Muscle layer of colon (tissue), 2 donors: ENCODE data around the gene DCLK1.
"Not testable (repeated sequence)": the region's sequence is repeated elsewhere in the genome, so short reads cannot be mapped to it uniquely, and the experiment has no call there.

Source experiments
- H3K27ac ChIP-seq: one replicate; pipeline ENCODE4 v1.7.0; 2013; ENCODE audit warnings: low read depth, mild to moderate bottlenecking, low read length, moderate library complexity
- H3K27me3 ChIP-seq, 2 donors: one replicate each; pipeline ENCODE4 v1.7.0; 2013; ENCODE audit warnings: low read length in 2 of 2, mild to moderate bottlenecking in 2 of 2; ENCODE audit not compliant: insufficient read depth in 2 of 2, control insufficient read depth in 1 of 2
- H3K36me3 ChIP-seq: one replicate; pipeline ENCODE4 v1.7.0; 2013; ENCODE audit warnings: mild to moderate bottlenecking, low read length; ENCODE audit not compliant: insufficient read depth
- H3K4me1 ChIP-seq: one replicate; pipeline ENCODE4 v1.7.0; 2013; ENCODE audit warnings: mild to moderate bottlenecking, low read length; ENCODE audit not compliant: insufficient read depth
- H3K4me3 ChIP-seq, 2 donors: one replicate each; pipeline ENCODE4 v1.7.0; 2013; ENCODE audit warnings: low read length in 2 of 2, low read depth in 1 of 2, mild to moderate bottlenecking in 1 of 2, moderate library complexity in 1 of 2
- H3K9ac ChIP-seq: one replicate; pipeline ENCODE4 v1.7.0; 2013; ENCODE audit warnings: low read length
- H3K9me3 ChIP-seq: one replicate; pipeline ENCODE4 v1.7.0; 2013; ENCODE audit warnings: mild to moderate bottlenecking, low read length
- donor health status: abdominal sarcoma.
- donor health status: Adenocarcinoma of cecum.

Gene DCLK1

GRCh38 chr13:36082806-36083205, 48.4 kb downstream of the DCLK1 start:
- Histone ChIP-seq H3K27me3 (no peaks in the 10 kb centered on the region), H3K9ac (no peak overlapping the region), H3K27ac (no peak overlapping the region), H3K4me3 (no peak overlapping the region), H3K9me3 (no peaks in the 10 kb centered on the region), H3K36me3 (no peaks in the 10 kb centered on the region), H3K4me1 (no peaks in the 10 kb centered on the region)

DNA sequence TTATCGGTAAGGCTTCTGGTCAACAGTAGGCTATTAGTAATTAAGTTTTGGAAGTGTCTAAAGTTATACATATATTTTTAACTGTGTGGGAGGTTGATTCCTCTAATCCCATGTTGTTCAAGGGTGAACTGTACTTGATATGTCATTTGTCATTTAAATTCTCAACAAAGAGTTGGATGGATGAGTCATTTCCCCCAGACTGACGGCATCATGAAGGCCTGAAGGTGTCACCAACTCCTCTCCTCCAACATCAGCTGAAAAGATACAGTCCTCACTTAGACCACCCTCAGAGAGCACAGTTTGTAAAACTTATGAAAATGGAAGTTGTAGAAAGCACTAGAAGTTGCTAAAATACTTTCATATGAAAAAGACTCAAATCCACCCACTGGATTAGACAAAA, 48.8 kb downstream of the DCLK1 start:
- Histone ChIP-seq H3K36me3 (no peaks in the 10 kb centered on the region), H3K9me3 (no peaks in the 10 kb centered on the region), H3K27me3 (no peaks in the 10 kb centered on the region), H3K4me3 (no peak overlapping the region), H3K4me1 (no peaks in the 10 kb centered on the region), H3K9ac (no peak overlapping the region), H3K27ac (no peak overlapping the region)

GRCh38 chr13:36076211-36076610, 55.0 kb downstream of the DCLK1 start:
- Histone ChIP-seq H3K4me1 (no peaks in the 10 kb centered on the region), H3K27me3 (no peaks in the 10 kb centered on the region), H3K4me3 (no peak overlapping the region), H3K9ac (no peak overlapping the region), H3K36me3 (no peaks in the 10 kb centered on the region), H3K9me3 (no peaks in the 10 kb centered on the region), H3K27ac (no peak overlapping the region)

- H3K9me3 ChIP-seq: no peaks in the 10 kb centered on the region
- H3K36me3 ChIP-seq: no peaks in the 10 kb centered on the region
- H3K27ac ChIP-seq: no peak overlapping the region
- H3K27me3 ChIP-seq: no peaks in the 10 kb centered on the region
- peaks cover 2% of the 10 kb centered on the region for H3K4me1 ChIP-seq
- H3K4me3 ChIP-seq: no peak overlapping the region
- H3K9ac ChIP-seq: no peak overlapping the region
Observed at GRCh38 chr13:36074659-36075058, 56.5 kb downstream of the DCLK1 start.

DNA sequence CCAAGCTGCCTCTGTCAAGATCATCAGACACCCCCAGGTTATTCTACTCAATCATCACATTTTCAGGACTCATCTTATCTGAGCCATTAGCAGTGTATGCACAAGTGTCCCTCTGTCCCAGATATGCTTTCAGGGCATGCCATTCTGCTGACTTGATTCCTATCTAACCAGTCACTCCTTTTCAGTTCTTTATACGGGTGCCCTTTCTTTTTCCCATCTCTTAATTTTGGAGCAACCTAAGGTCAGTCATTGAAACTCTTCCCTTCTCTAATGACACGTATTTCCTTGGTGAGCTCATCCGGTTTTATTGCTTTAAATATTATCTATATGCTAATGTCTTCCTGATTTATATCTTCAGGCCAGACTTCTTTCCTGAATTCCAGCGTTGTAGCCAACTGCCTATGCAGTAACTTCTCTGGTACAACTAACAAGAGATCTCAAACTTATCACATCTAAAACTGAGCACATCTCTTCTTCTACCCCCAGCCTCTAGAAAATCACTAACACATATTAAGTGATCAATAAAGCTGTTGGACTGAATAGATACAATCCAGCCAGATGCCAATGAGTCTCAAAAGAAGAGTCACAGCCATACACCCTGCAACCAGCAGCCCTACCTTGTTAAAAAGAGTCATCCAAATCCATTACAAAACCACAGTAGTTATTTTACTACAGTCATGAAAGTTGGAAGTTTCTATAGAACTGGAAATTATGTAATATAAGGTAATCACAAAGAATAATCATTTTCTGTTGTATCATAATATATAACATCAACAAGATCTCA, 58.8 kb downstream of the DCLK1 start:
- no peak overlapping the region for H3K27ac ChIP-seq
- no peak overlapping the region for H3K4me3 ChIP-seq
- H3K27me3 ChIP-seq: no peaks in the 10 kb centered on the region
- H3K36me3 ChIP-seq: no peaks in the 10 kb centered on the region
- H3K9ac ChIP-seq: no peak overlapping the region
- H3K4me1 ChIP-seq: peaks cover 18% of the 10 kb centered on the region
- H3K9me3 ChIP-seq: no peaks in the 10 kb centered on the region

DNA sequence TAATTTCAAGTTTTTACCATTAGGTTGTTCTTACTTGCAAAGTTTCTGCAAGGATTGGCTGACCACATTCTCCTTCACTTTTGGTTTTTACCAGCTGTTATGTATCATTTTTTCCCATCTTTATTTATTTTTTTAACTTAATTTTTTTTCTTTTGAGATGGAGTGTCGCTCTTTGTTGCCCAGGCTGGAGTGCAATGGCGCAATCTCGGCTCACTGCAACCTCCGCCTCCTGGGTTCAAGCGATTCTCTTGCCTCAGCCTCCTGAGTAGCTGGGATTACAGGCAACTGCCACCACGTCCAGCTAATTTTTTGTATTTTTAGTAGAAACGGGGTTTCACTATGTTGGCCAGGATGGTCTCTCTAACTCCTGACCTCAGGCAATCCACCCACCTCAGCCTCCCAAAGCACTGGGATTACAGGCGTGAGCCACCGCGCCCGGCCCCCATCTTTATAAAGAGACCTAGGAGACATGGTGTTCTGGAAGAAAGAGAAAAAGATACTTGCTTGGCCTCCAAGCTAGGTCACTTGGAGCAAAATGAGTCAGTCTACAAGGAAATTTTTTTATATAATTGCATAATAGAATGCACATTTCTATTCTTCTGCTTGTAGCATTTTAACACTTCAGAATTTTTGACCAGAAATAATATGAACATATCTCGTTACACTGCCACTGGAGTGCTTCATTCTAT, 60.5 kb downstream of the DCLK1 start:
- peaks cover 18% of the 10 kb centered on the region for H3K4me1 ChIP-seq
- H3K36me3 ChIP-seq, H3K27ac ChIP-seq, H3K4me3 ChIP-seq, H3K27me3 ChIP-seq, H3K9ac ChIP-seq, H3K9me3 ChIP-seq: not testable (repeated sequence)

- H3K4me1 ChIP-seq: peaks cover 18% of the 10 kb centered on the region
- no peaks in the 10 kb centered on the region for H3K27me3 ChIP-seq
- no peak overlapping the region for H3K27ac ChIP-seq
- no peak overlapping the region for H3K4me3 ChIP-seq
- H3K36me3 ChIP-seq: no peaks in the 10 kb centered on the region
- H3K9ac ChIP-seq: no peak overlapping the region
- H3K9me3 ChIP-seq: no peaks in the 10 kb centered on the region
Observed at GRCh38 chr13:36069881-36070366, 61.3 kb downstream of the DCLK1 start.

DNA sequence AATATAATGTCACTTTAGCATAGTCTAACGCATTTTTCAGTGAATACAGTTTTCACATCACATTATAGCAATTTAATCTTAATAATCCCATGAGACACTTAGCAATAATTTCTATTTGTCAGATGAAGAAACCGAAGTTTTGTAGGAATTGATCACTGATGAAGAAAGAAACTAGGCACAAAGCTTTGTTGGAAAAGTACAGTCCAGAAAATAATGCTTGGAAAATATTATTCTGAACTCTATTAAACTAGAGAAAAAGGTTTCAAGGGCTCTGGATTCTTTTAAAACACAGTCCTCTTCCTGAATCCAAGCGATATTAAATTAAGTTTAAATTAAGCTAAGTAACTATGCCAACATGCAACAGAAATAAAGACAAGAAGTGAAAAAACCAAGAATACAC, 62.2 kb downstream of the DCLK1 start:
- H3K27me3 ChIP-seq: no peaks in the 10 kb centered on the region
- H3K4me1 ChIP-seq: peaks cover 18% of the 10 kb centered on the region
- H3K27ac ChIP-seq: no peak overlapping the region
- H3K36me3 ChIP-seq: no peaks in the 10 kb centered on the region
- no peak overlapping the region for H3K4me3 ChIP-seq
- H3K9me3 ChIP-seq: no peaks in the 10 kb centered on the region
- H3K9ac ChIP-seq: no peak overlapping the region

- Histone ChIP-seq H3K4me3 (no peak overlapping the region), H3K27ac (no peak overlapping the region), H3K9ac (no peak overlapping the region), H3K9me3 (no peaks in the 10 kb centered on the region), H3K36me3 (no peaks in the 10 kb centered on the region), H3K4me1 (peaks cover 18% of the 10 kb centered on the region), H3K27me3 (no peaks in the 10 kb centered on the region)
Observed at GRCh38 chr13:36068566-36068965, 62.6 kb downstream of the DCLK1 start.

DNA sequence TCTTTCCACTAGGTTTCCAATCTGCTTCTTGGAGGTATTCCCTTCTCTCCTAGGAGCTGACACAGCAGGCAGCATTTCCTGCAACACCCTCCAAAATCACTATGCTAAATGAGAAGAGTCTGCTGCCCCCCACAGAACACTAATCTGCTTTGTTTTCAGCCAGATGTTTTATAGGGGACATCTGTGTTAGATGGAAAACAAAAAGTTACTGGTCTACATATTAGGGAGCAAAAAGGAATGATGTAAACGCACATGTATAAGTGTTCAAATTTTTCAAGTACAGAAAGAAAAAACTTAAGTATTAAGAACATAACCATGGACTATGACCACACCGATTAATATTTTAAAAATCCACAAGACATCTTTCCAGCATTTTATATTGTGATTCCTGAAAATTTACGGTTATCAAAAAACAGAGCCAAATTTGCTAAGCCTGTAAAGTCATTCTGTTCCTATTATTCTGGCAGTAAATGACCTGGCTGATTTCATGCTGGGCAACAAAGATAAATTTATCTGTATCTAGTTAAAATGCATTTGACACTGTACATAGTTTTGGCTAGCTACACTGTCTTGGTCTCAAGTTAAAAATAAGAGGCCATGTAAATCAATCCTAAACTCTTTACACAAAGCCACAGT, 63.3 kb downstream of the DCLK1 start:
- H3K27ac ChIP-seq: no peak overlapping the region
- H3K36me3 ChIP-seq: no peaks in the 10 kb centered on the region
- H3K4me3 ChIP-seq: no peak overlapping the region
- no peaks in the 10 kb centered on the region for H3K27me3 ChIP-seq
- H3K4me1 ChIP-seq: peaks cover 18% of the 10 kb centered on the region
- H3K9ac ChIP-seq: no peak overlapping the region
- H3K9me3 ChIP-seq: no peaks in the 10 kb centered on the region

DNA sequence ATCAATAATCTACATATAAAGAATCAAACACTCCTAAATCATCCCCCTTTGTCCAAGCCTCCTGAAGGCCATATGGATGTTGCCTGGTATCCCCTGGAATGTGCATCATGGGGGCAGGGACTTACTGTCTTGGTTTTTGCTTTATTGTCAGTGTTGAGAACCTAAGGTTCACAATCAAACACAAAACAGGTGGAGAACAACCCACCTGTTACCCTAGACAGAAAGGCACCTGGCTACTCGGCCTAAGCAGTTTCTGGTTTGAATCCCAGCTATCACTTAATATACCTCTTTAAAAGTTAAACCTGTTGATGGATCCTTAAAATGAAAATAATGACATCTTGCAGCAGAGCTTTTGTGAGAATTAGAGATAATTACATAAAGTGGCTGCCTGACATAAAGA, 68.9 kb downstream of the DCLK1 start:
- Histone ChIP-seq H3K27ac (no peak overlapping the region), H3K9me3 (no peaks in the 10 kb centered on the region), H3K27me3 (no peaks in the 10 kb centered on the region), H3K9ac (no peak overlapping the region), H3K4me1 (peaks cover 4% of the 10 kb centered on the region), H3K36me3 (no peaks in the 10 kb centered on the region), H3K4me3 (no peak overlapping the region)
